ENCODE measurements around the gene RNASE12. TPM values are rescaled to one million over a fixed set of nuclear protein-coding genes. Genes with fewer than 3 reads are reported as not detected.

Gene RNASE12
- total RNA-seq, 2 experiments from 2014 or later: not detected

- peaks cover 6% of the 10 kb centered on the region for H3K9me3 Mint-ChIP-seq
- TF ChIP-seq CTCF (IDR thresholded peaks at IDR 0.05): no peak
- Histone ChIP-seq H3K4me1 (ENCODE audit: insufficient read depth, low read length) (peaks cover 3% of the 10 kb centered on the region), H3K27me3 (ENCODE audit: control insufficient read depth in 1 of 2, insufficient read depth in 2 of 2, low read length in 2 of 2) (no peaks in the 10 kb centered on the region), H3K36me3 (ENCODE audit: insufficient read depth, low read length) (no peaks in the 10 kb centered on the region), H3K27ac (ENCODE audit: low read depth in 1 of 2, low read length in 2 of 2) (no peak overlapping the region), H3K4me3 (ENCODE audit: low read length) (no peak overlapping the region), H3K9me3 (ENCODE audit: control insufficient read depth in 1 of 2, insufficient read depth in 1 of 2, low read length in 2 of 2) (peaks cover 0 to 6% of the 10 kb centered on the region in 2 experiments)
- H3K27me3 Mint-ChIP-seq: no peaks in the 10 kb centered on the region
- H3K27ac Mint-ChIP-seq: no peak overlapping the region
- DNase-seq: no peak
- ChIA-PET CTCF (interaction anchor here (0.6 kb wide), 1 partner anchor 440 kb away, joined by 3 read pairs; no protein-coding TSS in a partner anchor), POLR2A (no interaction called here)
- H3K36me3 Mint-ChIP-seq (ENCODE audit: low read depth): no peaks in the 10 kb centered on the region
- intact Hi-C loops (cut with DNase I, micrococcal nuclease): no loop called here
- ATAC-seq (ENCODE audit: poor library complexity): no peak
- H3K4me3 Mint-ChIP-seq: no peak overlapping the region
- H3K4me1 Mint-ChIP-seq (ENCODE audit: low read depth): peaks cover 16% of the 10 kb centered on the region
Observed at GRCh38 chr14:20563971-20564370, 27.2 kb downstream of the RNASE12 start.

- H3K9me3 ChIP-seq (ENCODE audit: control insufficient read depth in 1 of 2, insufficient read depth in 1 of 2, low read length in 2 of 2): no peaks in the 10 kb centered on the region
- no peak within 1 kb of the TSS for H3K4me3 ChIP-seq (ENCODE audit: low read length)
- POLR2A ChIA-PET: no interaction called here
- no peak within 1 kb of the TSS for H3K4me3 Mint-ChIP-seq
- H3K36me3 Mint-ChIP-seq (ENCODE audit: low read depth): no peaks in the 10 kb centered on the region
- peaks cover 0 to 7% of the 10 kb centered on the region in 2 experiments for H3K27me3 ChIP-seq (ENCODE audit: control insufficient read depth in 1 of 2, insufficient read depth in 2 of 2, low read length in 2 of 2)
- TF ChIP-seq CTCF (IDR thresholded peaks at IDR 0.05): no peak
- H3K27me3 Mint-ChIP-seq: no peaks in the 10 kb centered on the region
- intact Hi-C loops (cut with DNase I, micrococcal nuclease): no loop called here
- DNase-seq (no peak), ATAC-seq (ENCODE audit: poor library complexity) (no peak)
- H3K27ac Mint-ChIP-seq: no peak within 1 kb of the TSS
- CTCF ChIA-PET: no interaction called here
- no peaks in the 10 kb centered on the region for H3K36me3 ChIP-seq (ENCODE audit: insufficient read depth, low read length)
- H3K4me1 ChIP-seq (ENCODE audit: insufficient read depth, low read length): no peaks in the 10 kb centered on the region
- H3K4me1 Mint-ChIP-seq (ENCODE audit: low read depth): no peaks in the 10 kb centered on the region
- no peak within 1 kb of the TSS for H3K27ac ChIP-seq (ENCODE audit: low read depth in 1 of 2, low read length in 2 of 2)
- no peaks in the 10 kb centered on the region for H3K9me3 Mint-ChIP-seq
Observed at GRCh38 chr14:20560961-20561360, 30.2 kb downstream of the RNASE12 start, which contains the start of gene RNASE9. TSS of gene RNASE9 (minus strand) at chr14:20561047.

GRCh38 chr14:20559461-20559904 is 31.7 kb downstream of the RNASE12 start:
- Histone ChIP-seq H3K9me3 (ENCODE audit: control insufficient read depth in 1 of 2, insufficient read depth in 1 of 2, low read length in 2 of 2) (no peaks in the 10 kb centered on the region), H3K27ac (ENCODE audit: low read depth in 1 of 2, low read length in 2 of 2) (no peak overlapping the region), H3K27me3 (ENCODE audit: control insufficient read depth in 1 of 2, insufficient read depth in 2 of 2, low read length in 2 of 2) (peaks cover 0 to 7% of the 10 kb centered on the region in 2 experiments), H3K36me3 (ENCODE audit: insufficient read depth, low read length) (no peaks in the 10 kb centered on the region), H3K4me3 (ENCODE audit: low read length) (no peak overlapping the region), H3K4me1 (ENCODE audit: insufficient read depth, low read length) (no peaks in the 10 kb centered on the region)
- no peak overlapping the region for H3K27ac Mint-ChIP-seq
- DNase-seq (no peak), ATAC-seq (ENCODE audit: poor library complexity) (no peak)
- no peak for TF ChIP-seq CTCF (IDR thresholded peaks at IDR 0.05)
- ChIA-PET POLR2A (no interaction called here), CTCF (no interaction called here)
- intact Hi-C loops (cut with DNase I, micrococcal nuclease): no loop called here
- no peaks in the 10 kb centered on the region for H3K4me1 Mint-ChIP-seq (ENCODE audit: low read depth)
- H3K36me3 Mint-ChIP-seq (ENCODE audit: low read depth): no peaks in the 10 kb centered on the region
- no peak overlapping the region for H3K4me3 Mint-ChIP-seq
- H3K27me3 Mint-ChIP-seq: no peaks in the 10 kb centered on the region
- H3K9me3 Mint-ChIP-seq: no peaks in the 10 kb centered on the region
